Progenitor cell of endocrine pancreas (in vitro differentiated cells): Measurements from ENCODE around the gene NPHP4. TPM values are rescaled to one million over a fixed set of nuclear protein-coding genes. Genes with fewer than 3 reads are reported as not detected.
"Not testable (repeated sequence)": the region's sequence is repeated elsewhere in the genome, so short reads cannot be mapped to it uniquely, and the experiment has no call there.

Source experiments
- DNase-seq: peaks from one replicate; pipeline ENCODE4 v3.0.0; 2021; ENCODE audit warnings: low spot score; ENCODE audit not compliant: unreplicated experiment
- H3K27ac Mint-ChIP-seq: 2 replicates; pipeline ENCODE4 v1.8.0; 2021; ENCODE audit warnings: mild to moderate bottlenecking, moderate library complexity, mixed read lengths
- H3K27me3 Mint-ChIP-seq: 2 replicates; pipeline ENCODE4 v1.8.0; 2021; ENCODE audit warnings: mixed read lengths
- H3K36me3 Mint-ChIP-seq: 2 replicates; pipeline ENCODE4 v1.8.0; 2022; ENCODE audit warnings: mixed read lengths; ENCODE audit not compliant: insufficient read depth
- H3K4me1 Mint-ChIP-seq: 2 replicates; pipeline ENCODE4 v1.8.0; 2021; ENCODE audit warnings: low read depth, mixed read lengths
- H3K4me3 Mint-ChIP-seq: 2 replicates; pipeline ENCODE4 v1.8.0; 2021; ENCODE audit warnings: low read depth, mild to moderate bottlenecking, moderate library complexity, mixed read lengths
- H3K9me3 Mint-ChIP-seq: 2 replicates; pipeline ENCODE4 v1.8.0; 2021; ENCODE audit warnings: low read depth, mixed read lengths
- CTCF ChIP-seq: fragments of 200-600 bp; sonication (generic); IDR thresholded peaks from one replicate; pipeline ENCODE4 v1.5.0; 2021; ENCODE audit warnings: antibody characterized with exemption, mild to moderate bottlenecking; ENCODE audit not compliant: unreplicated experiment
- total RNA-seq: library from RNA; stranded (reverse); gene quantifications from 2 replicates; pipeline ENCODE4 v1.2.1, GENCODE V29; 2021

NPHP4 gene
- total RNA-seq, 1 donor from 2014 or later, result 29.9 TPM

DNA sequence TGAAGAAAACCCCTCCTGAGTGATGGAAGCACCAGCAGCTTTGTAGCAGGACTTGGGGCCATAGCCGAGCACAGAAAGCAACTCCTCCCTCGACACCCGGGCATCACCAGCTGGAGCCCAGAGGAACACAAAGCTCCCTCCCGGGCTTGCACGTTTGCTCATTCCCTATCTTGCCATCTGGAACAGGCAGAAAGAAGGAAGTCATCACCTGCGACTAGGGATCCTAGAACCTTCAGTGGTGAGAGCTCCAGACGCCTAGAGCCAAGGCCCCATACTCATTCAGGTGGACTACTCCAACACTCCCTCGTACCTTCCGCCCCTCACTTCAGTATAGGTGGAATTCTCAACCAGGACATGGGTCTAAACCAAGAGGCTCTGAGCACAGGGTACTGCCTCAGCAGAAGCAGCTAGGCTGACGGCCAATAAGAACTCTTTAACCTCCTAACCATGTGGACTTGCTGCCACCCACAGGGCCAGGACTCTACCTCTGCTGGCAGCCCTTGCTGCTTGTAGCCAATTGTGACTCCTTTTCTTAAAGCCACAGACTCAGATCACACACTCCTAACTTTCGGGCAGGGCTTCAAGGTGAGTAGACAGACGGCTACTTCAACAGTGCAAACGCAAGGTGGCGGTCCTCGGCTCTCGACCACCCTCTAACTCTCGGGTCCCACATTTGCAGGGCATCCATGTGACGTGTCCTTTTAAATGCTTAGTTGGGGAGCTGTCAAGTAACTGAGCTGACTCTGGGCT, 65.4 kb downstream of the NPHP4 start:
- Mint-ChIP-seq H3K9me3 (peaks cover 6% of the 10 kb centered on the region), H3K4me3 (no peak overlapping the region), H3K36me3 (peaks cover 26% of the 10 kb centered on the region), H3K4me1 (peaks cover 3% of the 10 kb centered on the region), H3K27me3 (no peaks in the 10 kb centered on the region), H3K27ac (no peak overlapping the region)
- DNase-seq, result no peak
- TF ChIP-seq CTCF, result no peak

GRCh38 chr1:5922700-5923330, 69.4 kb downstream of the NPHP4 start:
- peak overlapping the region; percentile 63 for H3K27ac Mint-ChIP-seq
- not testable (repeated sequence) for H3K4me3 Mint-ChIP-seq, H3K4me1 Mint-ChIP-seq, H3K27me3 Mint-ChIP-seq, DNase-seq, H3K9me3 Mint-ChIP-seq
- H3K36me3 Mint-ChIP-seq, result peaks cover 11% of the 10 kb centered on the region

DNA sequence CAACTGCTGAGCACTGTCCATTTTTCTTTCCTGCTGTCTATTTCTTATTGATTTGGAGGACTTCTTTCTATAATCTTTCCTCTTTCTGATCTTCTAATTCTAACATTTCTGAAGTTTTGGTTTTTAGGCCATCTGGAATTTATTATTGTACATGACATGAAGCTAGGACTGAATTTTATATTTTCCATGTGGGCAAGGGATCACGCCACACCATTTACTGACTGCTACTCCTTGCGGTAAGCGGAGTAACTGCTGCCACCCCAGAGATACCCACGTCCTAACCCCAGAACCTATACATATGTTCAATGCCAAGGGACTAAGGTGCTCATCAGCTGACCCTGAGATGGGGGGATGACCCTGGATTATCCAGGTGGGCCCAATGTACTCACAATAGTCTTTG, 70.6 kb downstream of the NPHP4 start:
- no peak for DNase-seq
- H3K9me3 Mint-ChIP-seq, result no peaks in the 10 kb centered on the region
- H3K36me3 Mint-ChIP-seq, result peaks cover 6% of the 10 kb centered on the region
- H3K27me3 Mint-ChIP-seq, result no peaks in the 10 kb centered on the region
- H3K27ac Mint-ChIP-seq, result no peak overlapping the region
- no peak for TF ChIP-seq CTCF
- H3K4me1 Mint-ChIP-seq, result no peaks in the 10 kb centered on the region
- no peak overlapping the region for H3K4me3 Mint-ChIP-seq

- H3K36me3 Mint-ChIP-seq, result peaks cover 5% of the 10 kb centered on the region
- no peak for DNase-seq
Observed at GRCh38 chr1:5921129-5921528, 71.1 kb downstream of the NPHP4 start.

GRCh38 chr1:5920201-5920600, 72.0 kb downstream of the NPHP4 start:
- Mint-ChIP-seq H3K9me3 (no peaks in the 10 kb centered on the region), H3K4me3 (no peak overlapping the region), H3K4me1 (peaks cover 4% of the 10 kb centered on the region), H3K36me3 (peaks cover 2% of the 10 kb centered on the region), H3K27ac (no peak overlapping the region), H3K27me3 (no peaks in the 10 kb centered on the region)
- TF ChIP-seq CTCF, result no peak
- DNase-seq, result no peak

More at GRCh38 chr1:5921129-5921528, 71.1 kb downstream of the NPHP4 start:
- Mint-ChIP-seq H3K4me1 (no peaks in the 10 kb centered on the region), H3K27ac (no peak overlapping the region), H3K4me3 (no peak overlapping the region), H3K27me3 (no peaks in the 10 kb centered on the region), H3K9me3 (no peaks in the 10 kb centered on the region)
- no peak for TF ChIP-seq CTCF

- no peak for DNase-seq
- peaks cover 2% of the 10 kb centered on the region for H3K36me3 Mint-ChIP-seq
- peaks cover 4% of the 10 kb centered on the region for H3K4me1 Mint-ChIP-seq
- no peaks in the 10 kb centered on the region for H3K27me3 Mint-ChIP-seq
- no peak for TF ChIP-seq CTCF
- H3K9me3 Mint-ChIP-seq, result no peaks in the 10 kb centered on the region
- H3K4me3 Mint-ChIP-seq, result no peak overlapping the region
- H3K27ac Mint-ChIP-seq, result no peak overlapping the region
Observed at GRCh38 chr1:5918275-5918649, 74.0 kb downstream of the NPHP4 start.
